Activated CD4-positive, alpha-beta T cell treated with anti-CD3 and anti-CD28 coated beads, Interleukin-2, amount 50 U/mL, for 16 hours (primary cell): ENCODE results near the gene CCKAR.

Experiments used
- DNase-seq: peaks from one replicate; pipeline ENCODE4 v3.0.0-alpha.2; 2020

The CCKAR gene

DNA sequence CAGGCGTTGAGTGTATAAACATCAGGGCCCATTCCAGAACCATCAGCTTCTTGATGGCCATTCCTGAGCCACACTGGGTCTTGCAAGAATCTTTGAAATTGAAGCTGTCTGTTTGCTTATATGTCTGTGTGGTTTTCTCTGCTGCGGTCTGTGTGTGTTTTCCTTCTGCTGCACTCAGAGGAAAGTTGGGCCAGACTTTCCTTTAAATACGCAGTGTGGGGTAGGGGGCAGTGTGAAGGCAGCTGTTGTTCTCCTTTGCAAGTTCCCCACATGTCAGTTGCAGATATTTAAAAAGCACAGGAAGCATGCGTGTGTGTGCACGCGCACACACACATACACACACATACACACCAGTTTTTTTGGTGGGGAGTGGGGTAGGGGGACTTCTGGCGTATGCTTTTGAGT is 32.1 kb downstream of the CCKAR start:
- no peak for DNase-seq

DNA sequence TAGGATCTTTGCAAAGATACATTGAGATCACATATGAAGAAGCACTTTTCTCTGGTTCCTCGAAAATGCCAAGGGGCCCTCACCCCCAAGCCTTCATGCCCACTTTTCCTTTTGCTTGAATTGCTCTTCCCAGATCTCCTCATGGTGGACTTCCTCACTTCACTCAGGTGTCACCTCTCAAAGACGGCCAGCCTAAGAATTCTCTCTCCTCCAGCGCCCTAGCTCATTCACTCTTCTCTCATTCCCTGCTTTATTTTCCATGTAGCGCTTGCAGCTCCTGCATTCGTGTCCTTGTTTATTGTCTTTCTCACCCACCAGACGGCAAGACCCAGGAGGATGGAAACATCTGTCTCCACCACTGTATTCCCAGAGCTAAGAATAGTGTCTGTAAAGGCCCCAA is 32.9 kb downstream of the CCKAR start:
- no peak for DNase-seq

- no peak for DNase-seq
These were observed 34.7 kb downstream of the CCKAR start for GRCh38 chr4:26455571-26455970.

DNA sequence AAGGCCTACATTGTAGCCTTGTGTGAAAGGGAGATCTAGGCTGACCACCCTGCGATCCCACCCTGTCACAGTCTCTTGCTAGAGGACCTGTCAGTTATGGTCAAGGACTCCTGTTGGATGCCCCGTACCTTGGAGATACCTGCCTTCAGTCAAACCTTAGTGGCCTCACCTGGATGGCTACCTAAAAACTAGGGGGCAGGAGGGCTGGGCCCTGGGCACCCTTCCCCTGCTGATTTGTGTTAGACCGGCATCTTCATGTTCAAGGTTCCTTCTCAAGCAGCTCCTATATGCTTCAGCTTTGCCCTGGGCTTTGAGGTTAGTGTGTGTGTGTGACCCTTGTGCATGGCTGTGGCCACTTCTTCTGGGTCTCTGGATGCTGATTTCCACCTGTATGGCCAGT is 35.3 kb downstream of the CCKAR start:
- DNase-seq: no peak

DNA sequence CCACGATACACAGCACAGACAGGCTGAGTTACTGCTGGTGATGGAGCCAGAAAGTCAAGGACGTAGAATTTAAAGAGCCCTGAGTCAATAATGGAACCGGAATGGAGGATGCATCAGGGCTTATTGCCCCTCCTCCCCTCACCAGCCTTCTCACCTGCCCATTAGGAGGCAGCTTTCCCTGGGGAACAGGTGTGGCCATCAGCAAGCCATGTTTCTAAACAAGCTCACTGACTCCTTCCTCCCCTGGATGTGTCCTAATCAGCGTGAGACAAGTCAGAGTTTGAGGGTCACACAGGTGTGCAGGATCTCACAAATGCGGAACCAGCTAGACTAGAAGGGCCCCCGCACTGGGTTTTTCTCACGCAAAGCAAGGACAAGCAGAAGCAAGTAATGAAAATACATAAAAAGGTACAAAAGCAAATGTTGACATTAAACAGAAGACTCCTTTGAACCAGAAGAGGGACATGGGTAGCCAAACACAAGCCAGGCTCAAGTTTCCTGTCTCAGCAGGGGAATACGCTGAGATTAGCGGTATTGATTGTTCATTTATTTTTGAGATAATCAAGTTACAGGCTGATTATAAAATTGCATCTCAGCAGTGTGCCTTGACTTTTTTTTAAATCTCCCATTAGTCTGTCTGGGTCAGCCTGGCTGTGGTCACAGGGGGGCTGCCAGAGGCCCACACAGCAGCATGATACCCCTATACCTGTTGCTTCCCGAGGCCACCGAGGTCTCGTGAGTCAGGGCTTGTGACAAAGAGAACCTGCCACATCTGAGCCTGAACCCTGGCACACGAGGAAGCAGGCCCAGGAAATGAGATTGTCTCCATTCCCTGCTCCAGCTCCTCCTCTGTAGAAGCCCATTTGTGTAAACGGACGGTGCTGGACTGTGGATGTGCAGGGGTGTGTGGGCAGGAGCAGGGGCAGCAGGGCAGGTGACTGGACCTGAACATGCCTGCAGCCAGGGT is 37.4 kb downstream of the CCKAR start:
- no peak for DNase-seq

DNA sequence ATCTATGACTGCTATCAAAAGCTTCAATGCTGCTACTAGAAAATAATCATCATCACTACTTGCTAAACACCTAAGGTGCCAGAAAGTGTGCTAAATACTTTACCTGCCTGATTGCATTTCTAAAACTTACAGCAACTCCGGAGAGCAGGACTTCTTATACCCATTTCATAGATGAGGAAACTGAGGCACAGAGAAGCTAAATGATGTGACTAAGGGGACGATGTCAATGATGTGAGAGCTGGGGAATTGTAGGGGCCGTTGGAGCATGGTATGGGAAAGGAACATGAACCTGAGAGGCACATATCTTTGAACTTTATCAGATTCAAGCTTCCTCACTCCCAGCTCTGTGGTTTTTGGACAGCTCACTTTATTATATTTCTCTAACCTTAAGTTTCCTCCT is 38.7 kb downstream of the CCKAR start:
- DNase-seq: no peak

DNA sequence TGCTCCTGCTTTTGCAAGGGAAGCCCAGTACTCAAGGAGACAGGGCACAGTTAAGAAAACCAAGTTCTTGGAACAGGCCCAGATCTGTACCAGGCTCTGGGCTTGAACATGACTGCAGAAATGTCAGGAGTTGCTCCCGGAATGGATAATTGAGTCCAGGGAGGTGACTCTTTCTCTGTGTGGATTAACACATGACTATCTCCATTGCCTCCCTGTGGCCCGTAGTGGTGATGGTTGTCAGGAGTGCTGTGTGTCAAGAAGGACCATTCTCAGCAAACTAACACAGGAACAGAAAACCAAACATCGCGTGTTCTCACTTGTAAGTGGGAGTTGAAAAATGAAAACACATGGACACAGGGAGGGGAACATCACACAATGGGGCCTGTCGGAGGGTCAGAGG is 39.9 kb downstream of the CCKAR start:
- DNase-seq: no peak

- no peak for DNase-seq
These were observed 42.9 kb downstream of the CCKAR start for GRCh38 chr4:26447378-26447777.

GRCh38 chr4:26441771-26442170 is 48.5 kb downstream of the CCKAR start:
- DNase-seq: no peak

DNA sequence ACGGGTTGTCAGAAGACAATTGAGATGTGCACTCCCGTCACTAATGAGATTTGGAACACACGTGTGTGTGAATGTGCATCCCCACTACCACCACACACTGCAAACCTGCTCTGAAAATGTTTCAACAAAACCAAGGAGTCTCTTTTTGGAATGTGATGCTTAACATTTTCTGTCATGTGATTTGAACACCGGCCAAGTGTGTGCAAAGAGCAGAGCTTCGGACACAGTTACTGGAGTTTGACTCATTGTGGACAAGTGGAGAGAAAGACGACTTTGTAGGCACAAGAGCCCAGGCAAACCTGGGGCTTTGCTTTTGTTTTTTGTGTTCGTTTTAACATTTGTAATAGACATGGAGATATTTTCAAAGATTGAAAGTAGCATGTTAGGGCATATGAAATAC is 49.2 kb downstream of the CCKAR start:
- no peak for DNase-seq

DNA sequence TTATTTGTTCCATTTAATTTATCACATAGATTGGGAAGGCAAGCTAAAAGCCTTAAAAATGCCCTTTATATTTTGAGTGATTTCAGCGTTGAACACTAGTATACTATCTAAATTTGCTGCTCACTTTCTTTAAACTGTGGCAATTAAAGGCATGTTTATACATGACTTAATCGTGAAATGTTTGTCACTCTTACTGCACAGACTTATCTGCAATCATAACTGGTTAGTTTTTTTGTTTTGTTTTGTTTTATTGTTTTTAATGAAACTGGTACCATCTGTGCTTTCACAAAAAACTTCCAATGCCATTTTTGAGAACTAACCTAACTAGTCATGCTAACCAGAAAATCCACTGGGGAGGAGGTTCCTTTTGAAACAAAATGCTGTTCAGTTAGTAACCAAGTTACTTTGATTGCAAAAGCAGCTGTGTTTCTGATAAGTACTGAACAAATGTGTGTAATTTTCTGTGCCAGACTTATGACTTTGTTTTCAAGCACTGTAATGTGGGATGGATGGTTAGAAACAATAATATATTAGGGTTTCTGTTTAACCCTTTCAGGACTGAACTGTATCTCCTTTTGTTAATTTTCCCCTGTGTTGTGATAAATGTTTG is 56.1 kb downstream of the CCKAR start:
- no peak for DNase-seq

DNA sequence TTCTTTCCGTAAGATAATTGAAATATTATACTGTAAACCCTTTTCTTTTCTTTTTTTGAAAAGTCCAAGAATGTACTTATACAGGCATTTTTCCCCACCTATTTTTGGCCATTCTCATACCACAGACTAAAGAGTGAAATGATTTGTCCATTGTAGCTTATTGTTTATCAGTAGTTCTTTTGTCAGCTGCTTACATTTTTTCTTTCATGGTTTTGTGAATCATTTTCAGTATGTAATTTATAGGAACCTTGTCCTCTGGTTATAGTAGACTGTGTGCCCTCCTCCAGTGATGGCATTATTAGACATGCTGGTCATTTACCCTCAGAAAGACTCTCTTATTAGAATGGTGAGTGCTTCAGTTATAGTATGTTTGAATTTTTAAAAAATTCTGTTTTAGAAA is 56.7 kb downstream of the CCKAR start:
- DNase-seq: no peak

GRCh38 chr4:26432419-26432818 is 57.9 kb downstream of the CCKAR start:
- DNase-seq: no peak

- no peak for DNase-seq
These were observed 58.7 kb downstream of the CCKAR start for GRCh38 chr4:26431461-26432180.
